ENCODE measurements around the gene RAB11FIP2. TPM values are rescaled to one million over a fixed set of nuclear protein-coding genes. Genes with fewer than 3 reads are reported as not detected.

The RAB11FIP2 gene
- total and polyA plus RNA-seq, 10 donors, result 3.3 to 38.5 (median 22.6) TPM

- WGBS, 5 donors, result 86 to 95% (median 92%) methylated on average over 2 of the region's 2 CpGs
- no peak for DNase-seq
- Histone ChIP-seq H3K4me1 (no peaks in the 10 kb centered on the region), H3K4me3 (no peak overlapping the region), H3K36me3 (no peaks in the 10 kb centered on the region), H3K27me3 (replicated peaks in 1 of 7) (peaks cover 0 to 14% (median 0%) of the 10 kb centered on the region in 7 donors), H3K9me3 (peaks cover 0 to 8% (median 2%) of the 10 kb centered on the region in 8 donors), H3K27ac (no peak overlapping the region)
- no peak for TF ChIP-seq CTCF (IDR thresholded peaks at IDR 0.05 in 8 of 11, conservative IDR thresholded peaks at IDR 0.05 in 3 of 11)
- TF ChIP-seq POLR2AphosphoS5 (IDR thresholded peaks at IDR 0.05), result no peak
- no peak for TF ChIP-seq POLR2A (IDR thresholded peaks at IDR 0.05)
- intact Hi-C loops (cut with DNase I; ENCODE audit: low total_unique reads), result no loop called here
Observed at GRCh38 chr10:117970962-117971361, 75.8 kb downstream of the RAB11FIP2 start.

GRCh38 chr10:117969592-117969991 is 77.1 kb downstream of the RAB11FIP2 start:
- intact Hi-C loops (cut with DNase I; ENCODE audit: low total_unique reads), result no loop called here
- TF ChIP-seq POLR2AphosphoS5 (IDR thresholded peaks at IDR 0.05) (no peak), POLR2A (IDR thresholded peaks at IDR 0.05) (no peak), CTCF (IDR thresholded peaks at IDR 0.05 in 8 of 11, conservative IDR thresholded peaks at IDR 0.05 in 3 of 11) (no peak)
- 91 to 95% (median 93%) methylated on average over 1 of the region's 1 CpG for WGBS, 5 donors
- Histone ChIP-seq H3K27me3 (replicated peaks in 1 of 7) (peaks cover 0 to 18% (median 0%) of the 10 kb centered on the region in 7 donors), H3K36me3 (no peaks in the 10 kb centered on the region), H3K9me3 (peaks cover 0 to 8% (median 2%) of the 10 kb centered on the region in 8 donors), H3K27ac (no peak overlapping the region), H3K4me1 (no peaks in the 10 kb centered on the region), H3K4me3 (no peak overlapping the region)
- DNase-seq, result no peak

- Histone ChIP-seq H3K27ac (no peak overlapping the region), H3K4me1 (no peaks in the 10 kb centered on the region), H3K9me3 (peaks cover 0 to 8% (median 2%) of the 10 kb centered on the region in 8 donors), H3K36me3 (no peaks in the 10 kb centered on the region), H3K27me3 (replicated peaks in 1 of 7) (peaks cover 0 to 23% (median 0%) of the 10 kb centered on the region in 7 donors), H3K4me3 (no peak overlapping the region)
- intact Hi-C loops (cut with DNase I; ENCODE audit: low total_unique reads), result no loop called here
- 66 to 77% (median 74%) methylated on average over 10 of the region's 10 CpGs for WGBS, 5 donors
- TF ChIP-seq POLR2A (IDR thresholded peaks at IDR 0.05) (no peak), POLR2AphosphoS5 (IDR thresholded peaks at IDR 0.05) (no peak), CTCF (IDR thresholded peaks at IDR 0.05 in 8 of 11, conservative IDR thresholded peaks at IDR 0.05 in 3 of 11) (no peak)
- DNase-seq, result no peak
Observed at GRCh38 chr10:117968354-117969182, 78.2 kb downstream of the RAB11FIP2 start.

GRCh38 chr10:117967149-117967650 is 79.5 kb downstream of the RAB11FIP2 start:
- Histone ChIP-seq H3K27me3 (replicated peaks in 1 of 7) (peaks cover 0 to 29% (median 0%) of the 10 kb centered on the region in 7 donors), H3K4me3 (no peak overlapping the region), H3K4me1 (no peaks in the 10 kb centered on the region), H3K36me3 (no peaks in the 10 kb centered on the region), H3K9me3 (peaks cover 0 to 8% (median 2%) of the 10 kb centered on the region in 8 donors), H3K27ac (no peak overlapping the region)
- intact Hi-C loops (cut with DNase I; ENCODE audit: low total_unique reads), result no loop called here
- no peak for TF ChIP-seq POLR2A (IDR thresholded peaks at IDR 0.05)
- no peak for TF ChIP-seq CTCF (IDR thresholded peaks at IDR 0.05 in 8 of 11, conservative IDR thresholded peaks at IDR 0.05 in 3 of 11)
- no peak for TF ChIP-seq POLR2AphosphoS5 (IDR thresholded peaks at IDR 0.05)
- 85 to 88% (median 87%) methylated on average over 7 of the region's 7 CpGs for WGBS, 5 donors
- DNase-seq, result no peak

Measured in spleen (tissue), 11 donors.